ENCODE data around the gene BMPR1B. TPM values are rescaled to one million over a fixed set of nuclear protein-coding genes. Genes with fewer than 3 reads are reported as not detected.

Gene BMPR1B
- total and polyA plus RNA-seq, 10 donors, result 0.12 to 2.4 (median 1.2) TPM

- no peak for DNase-seq
- Histone ChIP-seq H3K36me3 (no peaks in the 10 kb centered on the region), H3K27ac (no peak overlapping the region), H3K4me3 (no peak overlapping the region), H3K9me3 (no peaks in the 10 kb centered on the region), H3K27me3 (replicated peaks in 1 of 7) (no peaks in the 10 kb centered on the region), H3K4me1 (no peaks in the 10 kb centered on the region)
- WGBS, 5 donors, result 82 to 95% (median 89%) methylated on average over 3 of the region's 3 CpGs
- intact Hi-C loops (cut with DNase I; ENCODE audit: low total_unique reads), result no loop called here
- TF ChIP-seq POLR2AphosphoS5 (IDR thresholded peaks at IDR 0.05) (no peak), POLR2A (IDR thresholded peaks at IDR 0.05) (no peak), CTCF (IDR thresholded peaks at IDR 0.05 in 8 of 11, conservative IDR thresholded peaks at IDR 0.05 in 3 of 11) (no peak)
Measured at GRCh38 chr4:94798808-94799207, 41.1 kb downstream of the BMPR1B start.

- TF ChIP-seq POLR2A (IDR thresholded peaks at IDR 0.05) (no peak), POLR2AphosphoS5 (IDR thresholded peaks at IDR 0.05) (no peak), CTCF (IDR thresholded peaks at IDR 0.05 in 8 of 11, conservative IDR thresholded peaks at IDR 0.05 in 3 of 11) (no peak)
- intact Hi-C loops (cut with DNase I; ENCODE audit: low total_unique reads), result no loop called here
- Histone ChIP-seq H3K36me3 (no peaks in the 10 kb centered on the region), H3K27ac (no peak overlapping the region), H3K4me3 (no peak overlapping the region), H3K27me3 (replicated peaks in 1 of 7) (no peaks in the 10 kb centered on the region), H3K4me1 (no peaks in the 10 kb centered on the region), H3K9me3 (no peaks in the 10 kb centered on the region)
- WGBS, 5 donors, result 70 to 90% (median 82%) methylated on average over 2 of the region's 2 CpGs
- DNase-seq, result no peak
Measured at GRCh38 chr4:94801016-94801415, 43.3 kb downstream of the BMPR1B start.

GRCh38 chr4:94802091-94802490 lies 44.3 kb downstream of the BMPR1B start:
- intact Hi-C loops (cut with DNase I; ENCODE audit: low total_unique reads), result no loop called here
- Histone ChIP-seq H3K4me1 (no peaks in the 10 kb centered on the region), H3K36me3 (no peaks in the 10 kb centered on the region), H3K27me3 (replicated peaks in 1 of 7) (no peaks in the 10 kb centered on the region), H3K27ac (no peak overlapping the region), H3K4me3 (no peak overlapping the region), H3K9me3 (no peaks in the 10 kb centered on the region)
- no peak for DNase-seq
- TF ChIP-seq POLR2A (IDR thresholded peaks at IDR 0.05), result no peak
- TF ChIP-seq POLR2AphosphoS5 (IDR thresholded peaks at IDR 0.05), result no peak
- no peak for TF ChIP-seq CTCF (IDR thresholded peaks at IDR 0.05 in 8 of 11, conservative IDR thresholded peaks at IDR 0.05 in 3 of 11)
- WGBS, 5 donors, result 75 to 85% (median 77%) methylated on average over 4 of the region's 4 CpGs

GRCh38 chr4:94803181-94803580 lies 45.4 kb downstream of the BMPR1B start:
- H3K4me3 ChIP-seq, result no peak overlapping the region
- 72 to 89% (median 76%) methylated on average over 2 of the region's 2 CpGs for WGBS, 5 donors
- no peaks in the 10 kb centered on the region for H3K9me3 ChIP-seq
- TF ChIP-seq CTCF (IDR thresholded peaks at IDR 0.05 in 8 of 11, conservative IDR thresholded peaks at IDR 0.05 in 3 of 11) (no peak), POLR2A (IDR thresholded peaks at IDR 0.05) (no peak), POLR2AphosphoS5 (IDR thresholded peaks at IDR 0.05) (no peak)
- no peak overlapping the region for H3K27ac ChIP-seq
- intact Hi-C loops (cut with DNase I; ENCODE audit: low total_unique reads), result no loop called here
- no peaks in the 10 kb centered on the region for H3K4me1 ChIP-seq
- no peaks in the 10 kb centered on the region for H3K36me3 ChIP-seq
- H3K27me3 ChIP-seq (replicated peaks in 1 of 7), result no peaks in the 10 kb centered on the region
- no peak for DNase-seq
